Neural progenitor cell (in vitro differentiated cells): ENCODE measurements around the gene ZBTB6.

ENCODE experiments used
- EZH2phosphoT487 ChIP-seq: fragments of 200-600 bp; sonication (generic); IDR thresholded peaks from 2 replicates; pipeline ENCODE4 v1.6.1; 2017; ENCODE audit warnings: antibody characterized with exemption
- TF ChIP-seq, protein P1 (sequence below): fragments of 200-600 bp; sonication (generic); IDR thresholded peaks from 2 replicates; pipeline ENCODE4 v1.5.1; 2017; ENCODE audit warnings: antibody characterized with exemption, mild to moderate bottlenecking

- TF ChIP-seq, protein P1, sequence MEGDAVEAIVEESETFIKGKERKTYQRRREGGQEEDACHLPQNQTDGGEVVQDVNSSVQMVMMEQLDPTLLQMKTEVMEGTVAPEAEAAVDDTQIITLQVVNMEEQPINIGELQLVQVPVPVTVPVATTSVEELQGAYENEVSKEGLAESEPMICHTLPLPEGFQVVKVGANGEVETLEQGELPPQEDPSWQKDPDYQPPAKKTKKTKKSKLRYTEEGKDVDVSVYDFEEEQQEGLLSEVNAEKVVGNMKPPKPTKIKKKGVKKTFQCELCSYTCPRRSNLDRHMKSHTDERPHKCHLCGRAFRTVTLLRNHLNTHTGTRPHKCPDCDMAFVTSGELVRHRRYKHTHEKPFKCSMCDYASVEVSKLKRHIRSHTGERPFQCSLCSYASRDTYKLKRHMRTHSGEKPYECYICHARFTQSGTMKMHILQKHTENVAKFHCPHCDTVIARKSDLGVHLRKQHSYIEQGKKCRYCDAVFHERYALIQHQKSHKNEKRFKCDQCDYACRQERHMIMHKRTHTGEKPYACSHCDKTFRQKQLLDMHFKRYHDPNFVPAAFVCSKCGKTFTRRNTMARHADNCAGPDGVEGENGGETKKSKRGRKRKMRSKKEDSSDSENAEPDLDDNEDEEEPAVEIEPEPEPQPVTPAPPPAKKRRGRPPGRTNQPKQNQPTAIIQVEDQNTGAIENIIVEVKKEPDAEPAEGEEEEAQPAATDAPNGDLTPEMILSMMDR, result no peak
- no peak for TF ChIP-seq EZH2phosphoT487
Observed at GRCh38 chr9:122897969-122898368, 15.2 kb downstream of the ZBTB6 start.
